A673 (cell line): ENCODE measurements around the gene TNS1. TPM values are rescaled to one million over a fixed set of nuclear protein-coding genes. Genes with fewer than 3 reads are reported as not detected.

Experiments
- BruUV-seq: library from RNA; stranded (reverse); fragments of 400-500 nt; replicated peaks from 2 replicates; lab custom pipeline; 2021; lab: Mats Ljungman, UMichigan
- CTCF ChIA-PET: fragments of 300-600 bp; sonication (Branson Sonifier 250); formaldehyde crosslinking; loops from one replicate; lab custom pipeline; 2022; ENCODE audit warnings: antibody characterized with exemption; lab: Charles Lee
- POLR2A ChIA-PET: fragments of 300-600 bp; sonication (Branson Sonifier 250); formaldehyde crosslinking; loops from one replicate; lab custom pipeline; 2022; ENCODE audit warnings: antibody characterized with exemption; ENCODE audit not compliant: low non-redundant PET; lab: Charles Lee
- DNase-seq: peaks from one replicate; pipeline ENCODE4 v3.0.0-alpha.2; 2015; ENCODE audit warnings: low spot score
- H3K27ac ChIP-seq: fragments of 200-600 bp; sonication (generic); 2 replicates; pipeline ENCODE4 v1.5.1; 2016; ENCODE audit warnings: mixed run types, low read depth, mild to moderate bottlenecking, mixed read lengths, antibody characterized with exemption, low read length; ENCODE audit not compliant: poor library complexity, severe bottlenecking
- H3K27me3 ChIP-seq: fragments of 200-600 bp; sonication (generic); replicated peaks from 2 replicates; pipeline ENCODE4 v1.6.1; 2017; ENCODE audit warnings: mixed run types, low read depth, mild to moderate bottlenecking, mixed read lengths, antibody characterized with exemption, low read length; ENCODE audit not compliant: insufficient read depth, poor library complexity
- H3K36me3 ChIP-seq: fragments of 200-600 bp; sonication (generic); 2 replicates; pipeline ENCODE4 v1.6.1; 2016; ENCODE audit warnings: mixed run types, mild to moderate bottlenecking, mixed read lengths, antibody characterized with exemption, low read length; ENCODE audit not compliant: insufficient read depth, poor library complexity, severe bottlenecking
- H3K4me1 ChIP-seq: fragments of 200-600 bp; sonication (generic); 2 replicates; pipeline ENCODE4 v1.6.1; 2017; ENCODE audit warnings: mixed run types, mild to moderate bottlenecking, mixed read lengths, antibody characterized with exemption, low read length; ENCODE audit not compliant: insufficient read depth, poor library complexity, severe bottlenecking
- H3K4me3 ChIP-seq: fragments of 200-600 bp; sonication (generic); 2 replicates; pipeline ENCODE4 v1.5.1; 2016; ENCODE audit warnings: low read depth, mixed run types, mild to moderate bottlenecking, mixed read lengths, low read length; ENCODE audit not compliant: poor library complexity, severe bottlenecking
- H3K9me3 ChIP-seq: fragments of 200-600 bp; sonication (generic); 2 replicates; pipeline ENCODE4 v1.6.1; 2016; ENCODE audit warnings: mixed run types, low read depth, mild to moderate bottlenecking, mixed read lengths, antibody characterized with exemption, low read length; ENCODE audit not compliant: poor library complexity, severe bottlenecking
- CTCF ChIP-seq: fragments of 300-800, 200-600 bp; sonication (generic); conservative IDR thresholded peaks from 2 replicates; pipeline ENCODE4 v1.5.1; 2017; ENCODE audit warnings: low read depth, mild to moderate bottlenecking, antibody characterized with exemption, low read length, moderate library complexity, mixed read lengths
- EZH2 ChIP-seq: fragments of 200-600 bp; sonication (generic); IDR thresholded peaks from 2 replicates; pipeline ENCODE4 v1.6.1; 2017; ENCODE audit warnings: borderline replicate concordance, low read depth, mild to moderate bottlenecking, mixed read lengths, antibody characterized with exemption, low read length; ENCODE audit not compliant: poor library complexity, severe bottlenecking
- intact Hi-C: fragments of 100-400 bp; cut with micrococcal nuclease; formaldehyde crosslinking; loops from one replicate; pipeline ENCODE4 v1.10.0; 2022; ENCODE audit not compliant: unreplicated experiment
- total RNA-seq: library from RNA; stranded (reverse); gene quantifications from 2 replicates; pipeline ENCODE4 v1.2.3, GENCODE V29; 2021

TNS1 gene
- total RNA-seq, 1 experiment from 2014 or later, result 99.6 TPM

- Histone ChIP-seq H3K4me3 (no peak overlapping the region), H3K36me3 (no peaks in the 10 kb centered on the region), H3K27ac (no peak overlapping the region), H3K4me1 (no peaks in the 10 kb centered on the region), H3K9me3 (peaks cover 6% of the 10 kb centered on the region), H3K27me3 (peaks cover 4% of the 10 kb centered on the region)
- ChIA-PET POLR2A (no interaction called here), CTCF (no interaction called here)
- TF ChIP-seq CTCF (no peak), EZH2 (no peak)
- DNase-seq, result no peak
- no TSS peak for BruUV-seq
- intact Hi-C loops, result no loop called here
These were observed 38.7 kb upstream of the TNS1 start for GRCh38 chr2:218041302-218042168.

- TF ChIP-seq EZH2 (no peak), CTCF (no peak)
- CTCF ChIA-PET, result no interaction called here
- no peaks in the 10 kb centered on the region for H3K36me3 ChIP-seq
- BruUV-seq, result no TSS peak
- intact Hi-C loops, result no loop called here
- DNase-seq, result no peak
- no peaks in the 10 kb centered on the region for H3K4me1 ChIP-seq
- peaks cover 4% of the 10 kb centered on the region for H3K27me3 ChIP-seq
- no peak overlapping the region for H3K4me3 ChIP-seq
- H3K27ac ChIP-seq, result no peak overlapping the region
- H3K9me3 ChIP-seq, result peaks cover 6% of the 10 kb centered on the region
- POLR2A ChIA-PET, result no interaction called here
These were observed 38.1 kb upstream of the TNS1 start for GRCh38 chr2:218040883-218041282.

- Histone ChIP-seq H3K36me3 (no peaks in the 10 kb centered on the region), H3K9me3 (peaks cover 6% of the 10 kb centered on the region), H3K4me3 (no peak overlapping the region), H3K4me1 (peaks cover 4% of the 10 kb centered on the region), H3K27ac (no peak overlapping the region), H3K27me3 (peaks cover 4% of the 10 kb centered on the region)
- no peak for DNase-seq
- POLR2A ChIA-PET, result interaction anchor here (0.7 kb wide), 1 partner anchor 137 kb away, joined by 3 read pairs; no protein-coding TSS in a partner anchor
- intact Hi-C loops, result no loop called here
- CTCF ChIA-PET, result no interaction called here
- BruUV-seq, result no TSS peak
- TF ChIP-seq CTCF (no peak), EZH2 (no peak)
These were observed 36.4 kb upstream of the TNS1 start for GRCh38 chr2:218039171-218039570.
